GM12878 (cell line): Measurements from ENCODE around the gene MBD2. TPM values are rescaled to one million over a fixed set of nuclear protein-coding genes. Genes with fewer than 3 reads are reported as not detected.

ENCODE experiments used
- ATAC-seq: fragments of 200-7000 bp; cut with Tn5 transposase; 3 replicates; pipeline ENCODE4 v1.9.1; 2020; ENCODE audit warnings: mild to moderate bottlenecking, moderate library complexity
- BruUV-seq: library from RNA; stranded (reverse); fragments of 400-500 nt; replicated peaks from 2 replicates; lab custom pipeline; 2021; lab: Mats Ljungman, UMichigan
- CTCF ChIA-PET: fragments of 300-600 bp; sonication (Branson Sonifier 250); formaldehyde crosslinking; extraction: SDS; loops from one replicate; lab custom pipeline; 2021; ENCODE audit warnings: inconsistent platforms; lab: Yijun Ruan, JAX
- POLR2A ChIA-PET: fragments of 350-600 bp; formaldehyde crosslinking; extraction: SDS; loops from one replicate; lab custom pipeline; 2021; ENCODE audit warnings: inconsistent platforms; lab: Charles Lee
- RAD21 ChIA-PET: fragments of 300-600 bp; sonication (Branson Sonifier 250); formaldehyde crosslinking; loops from one replicate; lab custom pipeline; 2023; ENCODE audit warnings: antibody characterized with exemption; ENCODE audit not compliant: unreplicated experiment; lab: Charles Lee
- SMC1A ChIA-PET: fragments of 300-600 bp; sonication (Branson Sonifier 250); formaldehyde crosslinking; loops from one replicate; lab custom pipeline; 2023; ENCODE audit not compliant: unreplicated experiment, uncharacterized antibody; lab: Charles Lee
- DNase-seq: peaks from one replicate; pipeline ENCODE4 v3.0.0-alpha.2; 2011; ENCODE audit warnings: low read depth, low spot score
- FAIRE-seq: peaks from 3 replicates; lab custom pipeline; 2011; peaks lifted over from hg19 to GRCh38; lab: Jason Lieb, UNC
- H2AFZ ChIP-seq: 2 replicates; pipeline ENCODE4 v1.6.0; 2011; ENCODE audit warnings: low read depth, low read length, control low read depth; ENCODE audit not compliant: control insufficient read depth
- H3K27ac ChIP-seq: 2 replicates; pipeline ENCODE4 v1.5.1; 2011; ENCODE audit warnings: control low read depth; ENCODE audit not compliant: control insufficient read depth, insufficient read depth
- H3K27me3 ChIP-seq, 2 experiments: replicated peaks in 1 of 2; 2 replicates each; pipeline versions ENCODE4 v1.6.0 to v1.6.1; 2011; ENCODE audit warnings: low read length in 1 of 2; ENCODE audit not compliant: control insufficient read depth in 2 of 2, insufficient read depth in 2 of 2
- H3K36me3 ChIP-seq, 2 experiments: 2 replicates each; pipeline ENCODE4 v1.5.1; 2011; ENCODE audit warnings: low read length in 1 of 2; ENCODE audit not compliant: control insufficient read depth in 2 of 2, insufficient read depth in 2 of 2
- H3K4me1 ChIP-seq: 2 replicates; pipeline ENCODE4 v1.6.1; 2011; ENCODE audit warnings: mild to moderate bottlenecking, low read length, moderate library complexity, mixed read lengths; ENCODE audit not compliant: control insufficient read depth, insufficient read depth
- H3K4me2 ChIP-seq: 2 replicates; pipeline ENCODE4 v1.6.0; 2011; ENCODE audit warnings: control low read depth; ENCODE audit not compliant: control insufficient read depth, insufficient read depth
- H3K4me3 ChIP-seq: fragments of 200-600 bp; sonication (generic); 2 replicates; pipeline ENCODE4 v1.5.1; 2016
- H3K79me2 ChIP-seq: 2 replicates; pipeline ENCODE4 v1.6.0; 2011; ENCODE audit warnings: low read length; ENCODE audit not compliant: control insufficient read depth, insufficient read depth
- H3K9ac ChIP-seq: 2 replicates; pipeline ENCODE4 v1.8.0; 2011; ENCODE audit warnings: low read length, control low read depth, mixed read lengths; ENCODE audit not compliant: control insufficient read depth, insufficient read depth
- H3K9me3 ChIP-seq: replicated peaks from 3 replicates; pipeline ENCODE4 v1.5.1; 2011; ENCODE audit warnings: mild to moderate bottlenecking, low read length; ENCODE audit not compliant: control insufficient read depth, insufficient read depth
- H4K20me1 ChIP-seq: 2 replicates; pipeline ENCODE4 v1.6.0; 2011; ENCODE audit not compliant: control insufficient read depth, insufficient read depth
- BHLHE40 ChIP-seq, 2 experiments: fragments of 450-650 bp in 1 of 2; IDR thresholded peaks; 2 replicates each; pipeline ENCODE4 v1.6.1; 2011 to 2017; ENCODE audit warnings: low read depth in 2 of 2, borderline replicate concordance in 1 of 2, improper control_type of control experiment in 1 of 2, low read length in 1 of 2, mild to moderate bottlenecking in 1 of 2
- CREM ChIP-seq: IDR thresholded peaks from 2 replicates; pipeline ENCODE4 v1.6.1; 2014; ENCODE audit warnings: antibody characterized with exemption, low read depth
- CTCF ChIP-seq, 3 experiments: IDR thresholded peaks in 2 of 3; conservative IDR thresholded peaks in 1 of 3; 2 replicates each; pipeline ENCODE4 v1.5.1; 2011; ENCODE audit warnings: low read depth in 3 of 3, low read length in 3 of 3, mild to moderate bottlenecking in 3 of 3, control low read depth in 2 of 3, moderate library complexity in 2 of 3, inconsistent platforms in 1 of 3, mixed read lengths in 1 of 3; ENCODE audit not compliant: control insufficient read depth in 2 of 3, insufficient read depth in 1 of 3; ENCODE audit errors: extremely low read depth in 1 of 3
- EP300 ChIP-seq, 2 experiments: fragments of 150-350 bp in 1 of 2; IDR thresholded peaks; 2 replicates each; pipeline ENCODE4 v1.6.1; 2011 to 2012; ENCODE audit warnings: low read depth in 2 of 2, low read length in 2 of 2, borderline replicate concordance in 1 of 2, improper control_type of control experiment in 1 of 2, inconsistent platforms in 1 of 2; ENCODE audit not compliant: control insufficient read depth in 1 of 2
- ESRRA ChIP-seq: IDR thresholded peaks from 2 replicates; pipeline ENCODE4 v1.6.1; 2012; ENCODE audit warnings: mild to moderate bottlenecking, low read length, improper control_type of control experiment
- FOXM1 ChIP-seq: IDR thresholded peaks from 2 replicates; pipeline ENCODE4 v1.6.1; 2012; ENCODE audit warnings: low read depth, mild to moderate bottlenecking, inconsistent platforms, low read length, moderate library complexity
- HDAC6 ChIP-seq: fragments of 200-600 bp; sonication (generic); IDR thresholded peaks from one replicate; pipeline ENCODE4 v1.8.0; 2017; ENCODE audit warnings: antibody characterized with exemption; ENCODE audit not compliant: unreplicated experiment
- HDGF ChIP-seq: fragments of 450-650 bp; IDR thresholded peaks from 2 replicates; pipeline ENCODE4 v1.6.1; 2016; ENCODE audit warnings: antibody characterized with exemption
- IKZF1 ChIP-seq: fragments of 450-650 bp; conservative IDR thresholded peaks from 2 replicates; pipeline ENCODE4 v1.6.1; 2017; ENCODE audit warnings: antibody characterized with exemption, mild to moderate bottlenecking
- IRF4 ChIP-seq: IDR thresholded peaks from 2 replicates; pipeline ENCODE4 v1.6.1; 2011; ENCODE audit warnings: low read depth, low read length
- KDM1A ChIP-seq: fragments of 200-600 bp; sonication (generic); IDR thresholded peaks from 2 replicates; pipeline ENCODE4 v1.6.1; 2016; ENCODE audit warnings: borderline replicate concordance
- MTA2 ChIP-seq: fragments of 450-650 bp; IDR thresholded peaks from 2 replicates; pipeline ENCODE4 v1.6.1; 2016; ENCODE audit warnings: low read depth, mild to moderate bottlenecking, moderate library complexity
- POLR2AphosphoS2 ChIP-seq: IDR thresholded peaks from 2 replicates; pipeline ENCODE4 v1.6.1; 2011; ENCODE audit warnings: low read depth, mild to moderate bottlenecking, low read length, improper control_type of control experiment, moderate library complexity
- SREBF1 ChIP-seq: IDR thresholded peaks from 2 replicates; pipeline ENCODE4 v1.6.1; 2012; ENCODE audit warnings: mild to moderate bottlenecking, low read length
- STAT1 ChIP-seq: fragments of 450-650 bp; conservative IDR thresholded peaks from 2 replicates; pipeline ENCODE4 v1.6.1; 2014; ENCODE audit warnings: antibody characterized with exemption, mild to moderate bottlenecking
- ZSCAN29 ChIP-seq: fragments of 450-650 bp; IDR thresholded peaks from 2 replicates; pipeline ENCODE4 v1.6.1; 2017; ENCODE audit warnings: mild to moderate bottlenecking, moderate library complexity
- WGBS: methylation state at CpG from one replicate; pipeline ENCODE4 v1.1.6; 2016; ENCODE audit warnings: low lambda C conversion rate; ENCODE audit not compliant: insufficient replicate concordance, insufficient coverage; ENCODE audit errors: missing lambda C conversion rate; 5-methylcytosine and 5-hydroxymethylcytosine counted together
- in situ Hi-C: fragments of 300-500 bp; cut with MboI; formaldehyde crosslinking; loops from 9 replicates; pipeline ENCODE4 v1.14.3; 2018; ENCODE audit warnings: mixed read lengths
- intact Hi-C: fragments of 100-400 bp; cut with micrococcal nuclease; formaldehyde crosslinking; loops from one replicate; pipeline ENCODE4 v1.14.2; 2022; ENCODE audit not compliant: unreplicated experiment
- polyA plus RNA-seq, 11 experiments: library from polyadenylated mRNA; depleted of rRNA in 4 of 11; unstranded in 6 of 11; stranded (reverse) in 5 of 11; fragments of >200 nt; fragmentation: Nextera tagmentation in 4 of 11; fragmentation: Illumina TruSeq in 1 of 11; extraction: Ambion mirVana in 4 of 11; extraction: Trizol in 1 of 11; gene quantifications; 1 replicate in 1 of 11; 2 replicates in 10 of 11; pipeline versions ENCODE4 v1.2.1 to v1.2.3, GENCODE V29; 2011 to 2016; ENCODE audit warnings: inconsistent platforms in 2 of 11, missing spikeins in 2 of 11, low read depth in 1 of 11
- total RNA-seq, 4 experiments: library from RNA; depleted of rRNA in 3 of 4; stranded (reverse); fragments of >200 nt in 3 of 4; fragmentation: Illumina TruSeq in 1 of 4; extraction: Trizol in 1 of 4; gene quantifications; 2 replicates each; pipeline versions ENCODE4 v1.2.1 to v1.2.3, GENCODE V29; 2013 to 2021

The MBD2 gene
- total and polyA plus RNA-seq, 10 of the 15 experiments (the other 5 are each of a cell fraction or from before 2014, with no cell fraction given), result 24.1 to 276 (median 57.9) TPM

DNA sequence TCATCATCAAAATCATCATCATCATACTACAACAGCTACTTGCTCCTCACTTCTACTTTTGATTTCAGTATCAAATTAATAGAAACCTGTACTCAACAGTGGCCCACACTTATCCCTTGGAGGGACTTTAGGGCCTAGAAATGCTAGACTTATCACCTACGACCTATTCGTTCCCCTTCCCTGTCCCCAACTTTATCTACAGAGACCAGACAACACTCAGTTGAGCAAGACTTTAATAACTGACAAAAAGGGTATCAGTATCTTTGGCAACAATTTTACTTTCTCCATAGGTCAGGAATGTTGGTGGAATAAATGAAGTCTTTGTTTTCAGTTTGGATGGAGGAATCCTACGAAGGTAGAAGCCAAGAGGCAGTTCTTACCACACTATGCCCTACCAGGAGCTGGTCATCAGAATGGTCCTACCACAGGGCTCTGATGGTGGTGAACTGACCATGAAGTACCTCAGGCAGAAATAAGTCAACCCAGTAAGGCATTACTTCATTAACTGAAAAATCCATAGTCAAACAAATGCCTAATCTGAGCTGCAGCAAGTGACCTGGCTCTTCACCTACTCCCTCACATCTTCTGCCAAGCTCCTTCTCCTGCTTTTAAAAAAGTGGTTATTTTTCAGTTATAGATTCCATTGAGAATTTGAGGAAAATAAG lies 26.6 kb downstream of the MBD2 start:
- ChIA-PET CTCF (interaction anchor here (0.8 to 1.6 kb wide), 5 partner anchors 9 to 78 kb away, joined by 3 to 4 read pairs (median 3); no protein-coding TSS in a partner anchor), POLR2A (interaction anchor here (1.3 kb wide), 1 partner anchor 22 kb away, joined by 3 read pairs; no protein-coding TSS in a partner anchor), RAD21 (interaction anchor here (1.0 to 1.7 kb wide), 5 partner anchors 8 to 73 kb away, joined by 3 to 5 read pairs (median 3); no protein-coding TSS in a partner anchor), SMC1A (interaction anchor here (1.3 to 2.8 kb wide), 6 partner anchors 9 to 133 kb away, joined by 4 to 10 read pairs (median 6); no protein-coding TSS in a partner anchor)
- H3K9me3 ChIP-seq, result peaks cover 2% of the 10 kb centered on the region; the same call in 1 of the 3 replicates
- intact Hi-C loops, result no loop called here
- in situ Hi-C loops, result no loop called here
- H3K4me2 ChIP-seq, result no peak overlapping the region
- H3K27ac ChIP-seq, result no peak overlapping the region
- H3K79me2 ChIP-seq, result peaks cover 63% of the 10 kb centered on the region
- H4K20me1 ChIP-seq, result no peaks in the 10 kb centered on the region
- H3K9ac ChIP-seq, result no peak overlapping the region
- H3K4me1 ChIP-seq, result no peaks in the 10 kb centered on the region
- no peak for DNase-seq
- no peak for TF ChIP-seq CTCF (IDR thresholded peaks at IDR 0.05 in 2 of 3, conservative IDR thresholded peaks at IDR 0.05 in 1 of 3; ENCODE audit: control insufficient read depth in 2 of 3, extremely low read depth in 1 of 3, insufficient read depth in 1 of 3, low read depth in 3 of 3, low read length in 3 of 3)
- no peak for TF ChIP-seq FOXM1
- WGBS, result 98% methylated on average over 3 of the region's 3 CpGs
- no peak for FAIRE-seq
- peaks cover 13 to 25% of the 10 kb centered on the region in 2 experiments for H3K36me3 ChIP-seq
- BruUV-seq, result TSS peak; percentile 5
- H3K4me3 ChIP-seq, result no peak overlapping the region
- ATAC-seq, result no peak
- H3K27me3 ChIP-seq, result no peaks in the 10 kb centered on the region
- no peak overlapping the region for H2AFZ ChIP-seq

- no peak for FAIRE-seq
- intact Hi-C loops, result no loop called here
- H3K4me3 ChIP-seq, result no peak overlapping the region
- TF ChIP-seq MTA2, result no peak
- TF ChIP-seq IRF4, result no peak
- TF ChIP-seq KDM1A, result no peak
- no peak for TF ChIP-seq HDAC6
- no peak for TF ChIP-seq ESRRA
- no peak for TF ChIP-seq HDGF
- TF ChIP-seq ZSCAN29, result no peak
- TF ChIP-seq BHLHE40 (IDR thresholded peaks at IDR 0.05; ENCODE audit: borderline replicate concordance in 1 of 2, low read depth in 2 of 2, low read length in 1 of 2), result no peak
- no peak for TF ChIP-seq POLR2AphosphoS2
- TF ChIP-seq STAT1, result no peak
- no peak for TF ChIP-seq EP300 (IDR thresholded peaks at IDR 0.05; ENCODE audit: borderline replicate concordance in 1 of 2, control insufficient read depth in 1 of 2, low read depth in 2 of 2, low read length in 2 of 2)
- TF ChIP-seq IKZF1, result no peak
- TF ChIP-seq CREM, result no peak
- TF ChIP-seq SREBF1, result no peak
These were observed 30.7 kb downstream of the MBD2 start for GRCh38 chr18:54193786-54194185.

More at GRCh38 chr18:54193786-54194185, 30.7 kb downstream of the MBD2 start:
- Histone ChIP-seq H3K9ac (no peak overlapping the region), H3K79me2 (peaks cover 51% of the 10 kb centered on the region), H3K4me1 (no peaks in the 10 kb centered on the region), H3K36me3 (peaks cover 11 to 12% of the 10 kb centered on the region in 2 experiments), H4K20me1 (no peaks in the 10 kb centered on the region), H3K27me3 (no peaks in the 10 kb centered on the region), H3K4me2 (no peak overlapping the region), H2AFZ (no peak overlapping the region), H3K27ac (no peak overlapping the region), H3K9me3 (no peaks in the 10 kb centered on the region)
- DNase-seq (no peak), ATAC-seq (no peak)
- SMC1A ChIA-PET, result interaction anchor here (0.8 to 1.0 kb wide), 2 partner anchors 10 to 13 kb away, joined by 3 to 4 read pairs; no protein-coding TSS in a partner anchor
- 98% methylated on average over 2 of the region's 2 CpGs for WGBS
- POLR2A ChIA-PET, result interaction anchor here (0.5 kb wide), 1 partner anchor 17 kb away, joined by 4 read pairs; no protein-coding TSS in a partner anchor
- no TSS peak for BruUV-seq
- in situ Hi-C loops, result no loop called here
- RAD21 ChIA-PET, result no interaction called here
- CTCF ChIA-PET, result interaction anchor here (2.4 kb wide), 1 partner anchor 77 kb away, joined by 8 read pairs; no protein-coding TSS in a partner anchor
